ENCODE measurements around the gene ZC3H12A. TPM values are rescaled to one million over a fixed set of nuclear protein-coding genes. Genes with fewer than 3 reads are reported as not detected.

Gene ZC3H12A
- total and polyA plus RNA-seq, 2 of the 8 experiments (the other 6 are each of a cell fraction or from before 2014, with no cell fraction given), result 7.4 to 10.0 TPM

- no peak for TF ChIP-seq CHD7 (IDR thresholded peaks at IDR 0.05; ENCODE audit: insufficient replicate concordance, low read length)
- no peak for TF ChIP-seq ZNF274 (IDR thresholded peaks at IDR 0.05; ENCODE audit: borderline replicate concordance, extremely low read depth, low read length)
- peak; percentile 84 for TF ChIP-seq TBP (IDR thresholded peaks at IDR 0.05; ENCODE audit: low read depth, low read length)
- no peak for TF ChIP-seq KDM1A (IDR thresholded peaks at IDR 0.05; ENCODE audit: borderline replicate concordance, low read length)
- no peak for TF ChIP-seq SP4 (IDR thresholded peaks at IDR 0.05; ENCODE audit: low read length)
- TF ChIP-seq CHD2 (IDR thresholded peaks at IDR 0.05; ENCODE audit: low read length), result no peak
- TF ChIP-seq GTF2F1 (IDR thresholded peaks at IDR 0.05; ENCODE audit: borderline replicate concordance, low read depth, low read length), result no peak
- no peak for TF ChIP-seq YY1 (IDR thresholded peaks at IDR 0.05; ENCODE audit: low read depth, low read length)
- TF ChIP-seq HDAC6 (IDR thresholded peaks at IDR 0.05; ENCODE audit: low read depth, low read length), result no peak
- TF ChIP-seq MAX (IDR thresholded peaks at IDR 0.05), result no peak
- TF ChIP-seq CREB1 (IDR thresholded peaks at IDR 0.05), result peak; percentile 51; the same call in 1 of the 2 replicates
- no peak for TF ChIP-seq FOSL1 (IDR thresholded peaks at IDR 0.05; ENCODE audit: insufficient read depth, low read depth, low read length)
These were observed at the start of gene ZC3H12A (continued) for GRCh38 chr1:37474046-37474696.

All from H1 (cell line).